ENCODE measurements around the gene EIF4B. TPM values are rescaled to one million over a fixed set of nuclear protein-coding genes. Genes with fewer than 3 reads are reported as not detected.
"Not testable (repeated sequence)": the region's sequence is repeated elsewhere in the genome, so short reads cannot be mapped to it uniquely, and the experiment has no call there.

EIF4B gene
- total RNA-seq, 1 experiment from 2014 or later = 809 TPM

GRCh38 chr12:53006810-53007309, 604 bp downstream of the EIF4B start (continued):
- TF ChIP-seq ZBTB33 (IDR thresholded peaks at IDR 0.05; ENCODE audit: extremely low read depth, insufficient replicate concordance, low read length) = no peak

- peak overlapping the region; percentile 98 for H3K27ac ChIP-seq (ENCODE audit: low read depth, low read length)
- peak overlapping the region; percentile 100 for H3K9ac ChIP-seq (ENCODE audit: low read length)
- DNase-seq (ENCODE audit: low read depth, low spot score) = no peak
- H4K20me1 ChIP-seq (ENCODE audit: insufficient read depth) = peaks cover 27% of the 10 kb centered on the region; the same call in 1 of the 2 replicates
- H3K9me2 ChIP-seq (ENCODE audit: insufficient read depth) = no peaks in the 10 kb centered on the region
- H2AFZ ChIP-seq (ENCODE audit: low read depth, low read length, poor library complexity, severe bottlenecking) = no peak overlapping the region
- H3K79me2 ChIP-seq (ENCODE audit: insufficient read depth, low read length) = peaks cover 71% of the 10 kb centered on the region
- TF ChIP-seq CTCF (IDR thresholded peaks at IDR 0.05 in 2 of 3, conservative IDR thresholded peaks at IDR 0.05 in 1 of 3; ENCODE audit: borderline replicate concordance in 1 of 3, insufficient read depth in 1 of 3, low read depth in 2 of 3, low read length in 2 of 3) (no peak), SIN3A (IDR thresholded peaks at IDR 0.05; ENCODE audit: low read depth) (no peak)
- H3K27me3 ChIP-seq (ENCODE audit: insufficient read depth, low read length) = no peaks in the 10 kb centered on the region
- BruUV-seq (replicated peaks) = no TSS peak
- RAD21 ChIA-PET (ENCODE audit: low non-redundant PET in 1 of 2, low total read pairs in 2 of 2, uncharacterized antibody in 2 of 2, unreplicated experiment in 2 of 2) = no interaction called here
- no peaks in the 10 kb centered on the region for H3K9me3 ChIP-seq (ENCODE audit: control insufficient read depth in 1 of 2, insufficient read depth in 1 of 2, low read depth in 1 of 2, low read length in 2 of 2)
- CTCF ChIA-PET = no interaction called here
- POLR2A ChIA-PET = interaction anchor here (0.8 to 2.0 kb wide), 5 partner anchors 15 to 674 kb away, joined by 3 to 15 read pairs (median 4); partner anchors contain the start of gene KRT8
- H3K4me1 ChIP-seq (ENCODE audit: control insufficient read depth in 1 of 2, insufficient read depth in 2 of 2, low read length in 2 of 2) = peaks cover 18 to 45% of the 10 kb centered on the region in 2 experiments
- peak overlapping the region; percentile 88 for H3K4me2 ChIP-seq (ENCODE audit: low read length)
- no peak for ATAC-seq
- intact Hi-C loops (cut with micrococcal nuclease) = loop anchor here (5.0 kb wide), 1 partner anchor 40 kb away; no protein-coding TSS in a partner anchor
- H3K36me3 ChIP-seq (ENCODE audit: control insufficient read depth in 1 of 2, insufficient read depth in 2 of 2, low read length in 2 of 2) = peaks cover 20 to 47% of the 10 kb centered on the region in 2 experiments
- H3K4me3 ChIP-seq (replicated peaks in 1 of 2; ENCODE audit: low read depth in 1 of 2, low read length in 2 of 2) = peak overlapping the region; percentile 98
Measured at GRCh38 chr12:53007343-53007742, 1.1 kb downstream of the EIF4B start.

GRCh38 chr12:53008760-53009159, 2.5 kb downstream of the EIF4B start:
- Histone ChIP-seq H3K36me3 (ENCODE audit: control insufficient read depth in 1 of 2, insufficient read depth in 2 of 2, low read length in 2 of 2) (peaks cover 20 to 55% of the 10 kb centered on the region in 2 experiments), H3K9ac (ENCODE audit: low read length) (peak overlapping the region; percentile 100), H3K4me1 (ENCODE audit: control insufficient read depth in 1 of 2, insufficient read depth in 2 of 2, low read length in 2 of 2) (peaks cover 18 to 45% of the 10 kb centered on the region in 2 experiments), H3K4me3 (replicated peaks in 1 of 2; ENCODE audit: low read depth in 1 of 2, low read length in 2 of 2) (peak overlapping the region in 1 of 2 experiments; percentile 98; a peak in 1 of 4 replicates), H4K20me1 (ENCODE audit: insufficient read depth) (peaks cover 33% of the 10 kb centered on the region; the same call in 1 of the 2 replicates), H3K79me2 (ENCODE audit: insufficient read depth, low read length) (peaks cover 85% of the 10 kb centered on the region), H3K27ac (ENCODE audit: low read depth, low read length) (peak overlapping the region; percentile 98; the same call in 1 of the 2 replicates), H3K4me2 (ENCODE audit: low read length) (peak overlapping the region; percentile 88)
- H3K9me3 ChIP-seq (ENCODE audit: control insufficient read depth in 1 of 2, insufficient read depth in 1 of 2, low read depth in 1 of 2, low read length in 2 of 2); ATAC-seq; H3K27me3 ChIP-seq (ENCODE audit: insufficient read depth, low read length); H2AFZ ChIP-seq (ENCODE audit: low read depth, low read length, poor library complexity, severe bottlenecking); H3K9me2 ChIP-seq (ENCODE audit: insufficient read depth); RAD21 ChIA-PET (ENCODE audit: low non-redundant PET in 1 of 2, low total read pairs in 2 of 2, uncharacterized antibody in 2 of 2, unreplicated experiment in 2 of 2); DNase-seq (ENCODE audit: low read depth, low spot score); BruUV-seq (replicated peaks): not testable (repeated sequence)
- POLR2A ChIA-PET = interaction anchor here (2.0 kb wide), 1 partner anchor 104 kb away, joined by 5 read pairs; the partner anchor contains the start of gene KRT8
- intact Hi-C loops (cut with micrococcal nuclease) = loop anchor here (5.0 kb wide), 1 partner anchor 39 kb away; no protein-coding TSS in a partner anchor
- CTCF ChIA-PET = interaction anchor here (1.0 kb wide), 1 partner anchor 39 kb away, joined by 3 read pairs; no protein-coding TSS in a partner anchor

Data from HCT116 (cell line).